DOHH2 (cell line): ENCODE measurements around the gene ABCC2.

Experiments
- H3F3A ChIP-seq: fragments of 200-600 bp; sonication (generic), shearing (Covaris generic); 2 replicates; pipeline ENCODE4 v1.6.0; 2016; ENCODE audit warnings: antibody characterized with exemption, mild to moderate bottlenecking; ENCODE audit not compliant: control insufficient read depth, insufficient read depth
- H3K27ac ChIP-seq: fragments of 200-600 bp; sonication (generic); 2 replicates; pipeline ENCODE4 v1.5.1; 2014; ENCODE audit warnings: low read depth, mild to moderate bottlenecking, low read length, moderate library complexity
- H3K27me3 ChIP-seq: fragments of 200-600 bp; sonication (generic); 2 replicates; pipeline ENCODE4 v1.6.1; 2014; ENCODE audit warnings: mild to moderate bottlenecking, low read length, mixed read lengths; ENCODE audit not compliant: control insufficient read depth
- H3K36me3 ChIP-seq: fragments of 200-600 bp; sonication (generic); 2 replicates; pipeline ENCODE4 v1.6.1; 2014; ENCODE audit warnings: mild to moderate bottlenecking, low read length, moderate library complexity, mixed read lengths; ENCODE audit not compliant: control insufficient read depth
- H3K4me1 ChIP-seq: fragments of 200-600 bp; sonication (generic); 2 replicates; pipeline ENCODE4 v1.6.1; 2014; ENCODE audit warnings: mild to moderate bottlenecking, low read length, mixed read lengths; ENCODE audit not compliant: control insufficient read depth
- H3K4me2 ChIP-seq: fragments of 200-600 bp; sonication (generic); 2 replicates; pipeline ENCODE4 v1.6.0; 2014; ENCODE audit warnings: mild to moderate bottlenecking, low read length, moderate library complexity
- H3K4me3 ChIP-seq: fragments of 200-600 bp; sonication (generic); 2 replicates; pipeline ENCODE4 v1.5.1; 2014; ENCODE audit warnings: mild to moderate bottlenecking, low read length, mixed read lengths
- H3K79me2 ChIP-seq: fragments of 200-600 bp; sonication (generic); 2 replicates; pipeline ENCODE4 v1.6.1; 2014; ENCODE audit warnings: mild to moderate bottlenecking, low read length, mixed read lengths; ENCODE audit not compliant: control insufficient read depth
- H3K9me2 ChIP-seq: fragments of 200-600 bp; sonication (generic); replicated peaks from 2 replicates; pipeline ENCODE4 v1.6.1; 2014; ENCODE audit warnings: mild to moderate bottlenecking, low read length, mixed read lengths; ENCODE audit not compliant: control insufficient read depth
- H3K9me3 ChIP-seq: fragments of 200-600 bp; sonication (generic); 2 replicates; pipeline ENCODE4 v1.6.1; 2014; ENCODE audit warnings: antibody characterized with exemption, low read length, mixed read lengths; ENCODE audit not compliant: control insufficient read depth, insufficient read depth
- H4K20me1 ChIP-seq: fragments of 200-600 bp; sonication (generic); 2 replicates; pipeline ENCODE4 v1.6.0; 2014; ENCODE audit warnings: low read depth, mild to moderate bottlenecking, antibody characterized with exemption, low read length, moderate library complexity; ENCODE audit not compliant: control insufficient read depth, insufficient read depth
- EZH2phosphoT487 ChIP-seq: fragments of 200-600 bp; sonication (generic); IDR thresholded peaks from 2 replicates; pipeline ENCODE4 v1.6.1; 2017; ENCODE audit warnings: borderline replicate concordance, mild to moderate bottlenecking, antibody characterized with exemption, low read length, moderate library complexity, mixed read lengths
- TF ChIP-seq, protein P1 (sequence below): fragments of 200-600 bp; sonication (generic); IDR thresholded peaks from one replicate; pipeline ENCODE4 v1.5.1; 2014; ENCODE audit warnings: antibody characterized with exemption, mild to moderate bottlenecking, low read depth, low read length; ENCODE audit not compliant: poor library complexity, severe bottlenecking

ABCC2 gene

DNA sequence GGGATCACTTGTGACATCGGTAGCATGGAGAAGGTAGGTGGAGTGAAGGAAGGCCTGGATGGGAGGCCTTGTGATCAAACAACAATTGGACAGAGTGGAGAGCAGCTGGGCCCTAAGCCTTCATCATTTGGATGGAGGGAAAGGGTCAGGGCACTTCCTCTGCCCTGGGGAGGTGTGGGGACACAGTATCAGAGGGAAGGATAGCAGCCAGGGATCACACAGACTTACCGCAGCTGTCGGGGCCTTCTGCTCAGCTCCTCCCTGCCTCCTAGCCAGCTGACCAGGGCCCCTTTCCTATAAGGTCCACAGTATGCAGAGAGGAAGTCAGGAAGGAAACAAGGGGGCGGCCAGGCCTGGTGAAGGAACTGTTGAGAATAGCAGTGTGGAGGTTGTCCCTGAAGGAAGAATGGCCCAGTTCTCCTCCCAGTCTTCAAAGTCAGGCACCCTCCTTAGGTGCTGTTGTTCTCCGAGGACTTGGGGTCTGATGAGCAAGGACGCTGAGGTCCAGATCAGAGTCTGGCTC, 62.1 kb downstream of the ABCC2 start:
- Histone ChIP-seq H3K79me2 (no peaks in the 10 kb centered on the region), H3K9me2 (no peaks in the 10 kb centered on the region), H3K4me3 (no peak overlapping the region), H3K4me2 (no peak overlapping the region), H3K36me3 (no peaks in the 10 kb centered on the region), H3K27me3 (no peaks in the 10 kb centered on the region), H3F3A (no peaks in the 10 kb centered on the region), H3K27ac (no peak overlapping the region), H3K9me3 (no peaks in the 10 kb centered on the region), H4K20me1 (no peaks in the 10 kb centered on the region), H3K4me1 (peaks cover 6% of the 10 kb centered on the region)
- TF ChIP-seq, protein P1, sequence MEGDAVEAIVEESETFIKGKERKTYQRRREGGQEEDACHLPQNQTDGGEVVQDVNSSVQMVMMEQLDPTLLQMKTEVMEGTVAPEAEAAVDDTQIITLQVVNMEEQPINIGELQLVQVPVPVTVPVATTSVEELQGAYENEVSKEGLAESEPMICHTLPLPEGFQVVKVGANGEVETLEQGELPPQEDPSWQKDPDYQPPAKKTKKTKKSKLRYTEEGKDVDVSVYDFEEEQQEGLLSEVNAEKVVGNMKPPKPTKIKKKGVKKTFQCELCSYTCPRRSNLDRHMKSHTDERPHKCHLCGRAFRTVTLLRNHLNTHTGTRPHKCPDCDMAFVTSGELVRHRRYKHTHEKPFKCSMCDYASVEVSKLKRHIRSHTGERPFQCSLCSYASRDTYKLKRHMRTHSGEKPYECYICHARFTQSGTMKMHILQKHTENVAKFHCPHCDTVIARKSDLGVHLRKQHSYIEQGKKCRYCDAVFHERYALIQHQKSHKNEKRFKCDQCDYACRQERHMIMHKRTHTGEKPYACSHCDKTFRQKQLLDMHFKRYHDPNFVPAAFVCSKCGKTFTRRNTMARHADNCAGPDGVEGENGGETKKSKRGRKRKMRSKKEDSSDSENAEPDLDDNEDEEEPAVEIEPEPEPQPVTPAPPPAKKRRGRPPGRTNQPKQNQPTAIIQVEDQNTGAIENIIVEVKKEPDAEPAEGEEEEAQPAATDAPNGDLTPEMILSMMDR: no peak
- no peak for TF ChIP-seq EZH2phosphoT487

DNA sequence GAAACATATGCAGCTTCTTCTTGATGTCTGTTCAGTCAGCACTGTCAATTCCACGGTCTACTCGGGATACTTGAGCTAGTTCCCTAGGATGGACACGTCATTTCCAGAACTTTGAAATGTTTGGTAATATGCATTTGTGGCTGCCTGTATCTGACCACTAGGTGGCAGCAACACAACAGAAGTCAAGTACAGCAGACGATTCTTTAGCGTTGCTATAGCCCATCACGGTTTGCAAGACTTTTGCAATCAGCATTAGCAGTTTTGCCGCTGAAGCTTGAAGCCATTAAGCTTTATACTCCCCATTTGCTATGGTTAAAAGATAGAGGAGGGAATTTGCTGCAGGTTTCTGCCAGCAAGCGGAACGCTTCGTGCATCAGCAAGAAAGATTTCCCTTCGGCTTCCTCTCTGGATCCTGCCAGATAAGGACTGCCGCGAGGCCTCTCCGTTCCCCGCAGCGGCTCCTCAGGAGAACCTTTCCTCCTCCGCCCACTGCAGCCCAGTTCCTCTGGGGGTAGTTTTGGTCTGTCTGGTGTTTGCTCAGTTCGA, 63.5 kb downstream of the ABCC2 start:
- Histone ChIP-seq H3K9me3 (no peaks in the 10 kb centered on the region), H3K27me3 (no peaks in the 10 kb centered on the region), H3K36me3 (no peaks in the 10 kb centered on the region), H3F3A (no peaks in the 10 kb centered on the region), H3K4me3 (peak overlapping the region; percentile 42; the same call in 1 of the 2 replicates), H3K79me2 (no peaks in the 10 kb centered on the region), H3K4me2 (peak overlapping the region; percentile 59), H3K4me1 (peaks cover 6% of the 10 kb centered on the region), H4K20me1 (no peaks in the 10 kb centered on the region), H3K9me2 (no peaks in the 10 kb centered on the region), H3K27ac (no peak overlapping the region)
- TF ChIP-seq EZH2phosphoT487: no peak
- TF ChIP-seq, protein P1: peak; percentile 96

DNA sequence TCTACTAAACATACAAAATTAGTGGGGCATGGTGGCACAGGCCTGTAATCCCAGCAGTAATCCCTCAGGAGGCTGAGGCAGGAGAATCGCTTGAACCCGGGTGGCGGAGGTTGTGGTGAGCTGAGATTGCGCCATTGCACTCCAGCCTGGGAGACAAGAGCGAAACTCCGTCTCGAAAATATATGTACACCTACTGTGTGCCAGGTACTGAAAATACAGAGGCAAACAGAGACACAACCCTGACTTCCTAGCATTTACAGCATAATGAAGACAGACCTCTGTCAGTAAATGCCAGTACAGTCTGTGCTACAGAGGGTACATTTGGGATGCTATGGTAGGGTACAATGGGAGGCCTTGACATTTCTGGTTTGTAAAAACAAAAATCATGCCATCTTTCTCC, 66.6 kb downstream of the ABCC2 start:
- H3F3A ChIP-seq: no peaks in the 10 kb centered on the region
- H3K27me3 ChIP-seq: no peaks in the 10 kb centered on the region
- TF ChIP-seq, protein P1: no peak
- TF ChIP-seq EZH2phosphoT487: no peak
- H4K20me1 ChIP-seq: no peaks in the 10 kb centered on the region
- peaks cover 6% of the 10 kb centered on the region for H3K4me1 ChIP-seq
- no peaks in the 10 kb centered on the region for H3K9me3 ChIP-seq
- H3K9me2 ChIP-seq: no peaks in the 10 kb centered on the region
- H3K4me3 ChIP-seq: no peak overlapping the region
- H3K79me2 ChIP-seq: no peaks in the 10 kb centered on the region
- H3K4me2 ChIP-seq: no peak overlapping the region
- no peak overlapping the region for H3K27ac ChIP-seq
- H3K36me3 ChIP-seq: no peaks in the 10 kb centered on the region
